Progenitor cell of endocrine pancreas (in vitro differentiated cells): ENCODE results near the gene PTCH1. TPM values are rescaled to one million over a fixed set of nuclear protein-coding genes. Genes with fewer than 3 reads are reported as not detected.

Experiments used
- DNase-seq: peaks from one replicate; pipeline ENCODE4 v3.0.0; 2021; ENCODE audit warnings: low spot score; ENCODE audit not compliant: unreplicated experiment
- H3K27ac Mint-ChIP-seq: 2 replicates; pipeline ENCODE4 v1.8.0; 2021; ENCODE audit warnings: mild to moderate bottlenecking, moderate library complexity, mixed read lengths
- H3K27me3 Mint-ChIP-seq: 2 replicates; pipeline ENCODE4 v1.8.0; 2021; ENCODE audit warnings: mixed read lengths
- H3K36me3 Mint-ChIP-seq: 2 replicates; pipeline ENCODE4 v1.8.0; 2022; ENCODE audit warnings: mixed read lengths; ENCODE audit not compliant: insufficient read depth
- H3K4me1 Mint-ChIP-seq: 2 replicates; pipeline ENCODE4 v1.8.0; 2021; ENCODE audit warnings: low read depth, mixed read lengths
- H3K4me3 Mint-ChIP-seq: 2 replicates; pipeline ENCODE4 v1.8.0; 2021; ENCODE audit warnings: low read depth, mild to moderate bottlenecking, moderate library complexity, mixed read lengths
- H3K9me3 Mint-ChIP-seq: 2 replicates; pipeline ENCODE4 v1.8.0; 2021; ENCODE audit warnings: low read depth, mixed read lengths
- total RNA-seq: library from RNA; stranded (reverse); gene quantifications from 2 replicates; pipeline ENCODE4 v1.2.1, GENCODE V29; 2021
- TF ChIP-seq, protein P1 (sequence below): fragments of 200-600 bp; sonication (generic); IDR thresholded peaks from one replicate; pipeline ENCODE4 v1.5.0; 2021; ENCODE audit warnings: antibody characterized with exemption, mild to moderate bottlenecking; ENCODE audit not compliant: unreplicated experiment

Gene PTCH1
- total RNA-seq, 1 donor from 2014 or later = 56.3 TPM

DNA sequence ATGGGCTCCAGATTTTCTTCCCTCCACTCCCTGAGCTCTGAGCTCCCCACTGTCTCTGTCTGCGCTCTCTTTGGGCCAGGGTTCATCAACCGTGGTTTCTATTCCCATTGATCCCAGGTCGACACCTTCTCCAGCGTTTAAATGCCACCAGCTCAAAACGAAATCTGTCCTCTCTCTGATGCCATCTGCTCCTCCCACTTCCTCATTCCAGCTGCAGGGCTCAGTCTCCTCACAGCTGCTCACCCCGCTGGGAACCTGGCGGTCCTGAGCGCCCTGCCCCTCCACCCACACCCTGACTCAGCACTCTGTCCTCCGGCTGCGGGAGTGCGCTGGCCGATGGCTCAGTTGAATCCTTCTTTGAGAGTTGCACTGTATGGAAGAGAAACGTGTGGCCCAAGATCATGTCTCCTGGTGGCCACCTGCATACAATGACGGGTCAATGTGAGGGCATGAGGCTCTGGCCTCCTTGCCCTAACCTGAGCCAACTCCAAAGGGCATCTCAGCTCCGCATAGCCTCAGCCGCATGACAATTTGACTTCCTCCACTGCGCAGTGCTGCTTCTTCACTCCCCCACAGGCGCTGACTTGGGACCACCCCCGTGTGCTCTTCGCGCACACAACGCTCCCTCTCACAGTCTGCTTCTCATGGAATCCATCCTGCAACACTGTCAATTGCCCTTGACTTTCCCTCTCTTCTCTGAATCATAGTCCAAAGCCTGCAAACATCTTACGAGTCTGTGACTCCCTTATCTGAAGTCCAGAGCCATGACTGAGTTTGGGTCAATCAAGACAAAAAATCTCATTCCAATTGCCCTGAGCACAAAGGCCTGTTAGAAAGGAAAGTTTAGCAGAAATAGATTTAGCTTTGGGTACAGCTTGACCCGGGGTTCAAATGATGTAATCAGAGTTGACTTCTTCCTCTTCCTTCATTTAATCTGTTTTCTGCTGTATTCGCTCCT lies 82.4 kb downstream of the PTCH1 start:
- no peaks in the 10 kb centered on the region for H3K36me3 Mint-ChIP-seq
- no peak overlapping the region for H3K27ac Mint-ChIP-seq
- no peak for DNase-seq
- H3K27me3 Mint-ChIP-seq = no peaks in the 10 kb centered on the region
- H3K4me3 Mint-ChIP-seq = no peak overlapping the region
- TF ChIP-seq, protein P1, sequence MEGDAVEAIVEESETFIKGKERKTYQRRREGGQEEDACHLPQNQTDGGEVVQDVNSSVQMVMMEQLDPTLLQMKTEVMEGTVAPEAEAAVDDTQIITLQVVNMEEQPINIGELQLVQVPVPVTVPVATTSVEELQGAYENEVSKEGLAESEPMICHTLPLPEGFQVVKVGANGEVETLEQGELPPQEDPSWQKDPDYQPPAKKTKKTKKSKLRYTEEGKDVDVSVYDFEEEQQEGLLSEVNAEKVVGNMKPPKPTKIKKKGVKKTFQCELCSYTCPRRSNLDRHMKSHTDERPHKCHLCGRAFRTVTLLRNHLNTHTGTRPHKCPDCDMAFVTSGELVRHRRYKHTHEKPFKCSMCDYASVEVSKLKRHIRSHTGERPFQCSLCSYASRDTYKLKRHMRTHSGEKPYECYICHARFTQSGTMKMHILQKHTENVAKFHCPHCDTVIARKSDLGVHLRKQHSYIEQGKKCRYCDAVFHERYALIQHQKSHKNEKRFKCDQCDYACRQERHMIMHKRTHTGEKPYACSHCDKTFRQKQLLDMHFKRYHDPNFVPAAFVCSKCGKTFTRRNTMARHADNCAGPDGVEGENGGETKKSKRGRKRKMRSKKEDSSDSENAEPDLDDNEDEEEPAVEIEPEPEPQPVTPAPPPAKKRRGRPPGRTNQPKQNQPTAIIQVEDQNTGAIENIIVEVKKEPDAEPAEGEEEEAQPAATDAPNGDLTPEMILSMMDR = no peak
- H3K9me3 Mint-ChIP-seq = peaks cover 10% of the 10 kb centered on the region
- H3K4me1 Mint-ChIP-seq = peaks cover 4% of the 10 kb centered on the region

DNA sequence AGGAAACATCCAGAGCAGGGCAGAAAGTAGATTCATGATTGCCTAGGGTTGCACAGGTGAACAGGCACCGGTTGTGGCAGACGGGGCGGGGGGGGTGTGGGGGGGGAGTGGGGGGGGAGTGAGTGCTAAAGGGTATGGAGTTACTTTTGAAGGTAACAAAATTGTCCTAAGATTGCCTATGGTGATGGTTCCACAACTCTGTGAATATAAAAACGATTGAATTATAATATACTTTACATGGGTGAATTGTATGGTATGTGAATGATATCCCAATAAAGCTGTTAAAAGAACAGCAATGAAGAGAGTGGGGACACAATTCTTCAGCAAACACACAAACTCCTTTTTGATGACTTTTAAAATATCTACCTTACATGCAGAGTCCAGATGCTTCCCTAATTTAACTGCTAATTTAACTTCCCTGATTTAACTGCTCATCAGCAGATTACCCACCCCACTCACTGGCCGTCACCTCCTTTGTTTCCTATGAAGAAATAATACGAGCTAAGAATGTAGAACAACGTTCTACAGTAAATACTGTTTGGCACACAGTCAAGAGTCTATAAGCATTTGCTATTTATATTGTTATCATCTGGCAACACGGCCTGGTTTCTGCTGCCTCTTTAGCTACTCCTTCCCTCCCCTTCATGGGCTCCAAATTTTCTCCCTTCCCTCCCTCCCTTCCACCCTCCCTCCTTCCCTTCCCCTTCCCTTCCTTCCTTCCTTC lies 83.5 kb downstream of the PTCH1 start:
- Mint-ChIP-seq H3K27me3 (no peaks in the 10 kb centered on the region), H3K36me3 (no peaks in the 10 kb centered on the region), H3K4me1 (peaks cover 4% of the 10 kb centered on the region), H3K4me3 (no peak overlapping the region), H3K27ac (no peak overlapping the region), H3K9me3 (peaks cover 10% of the 10 kb centered on the region)
- no peak for DNase-seq
- TF ChIP-seq, protein P1 = no peak

DNA sequence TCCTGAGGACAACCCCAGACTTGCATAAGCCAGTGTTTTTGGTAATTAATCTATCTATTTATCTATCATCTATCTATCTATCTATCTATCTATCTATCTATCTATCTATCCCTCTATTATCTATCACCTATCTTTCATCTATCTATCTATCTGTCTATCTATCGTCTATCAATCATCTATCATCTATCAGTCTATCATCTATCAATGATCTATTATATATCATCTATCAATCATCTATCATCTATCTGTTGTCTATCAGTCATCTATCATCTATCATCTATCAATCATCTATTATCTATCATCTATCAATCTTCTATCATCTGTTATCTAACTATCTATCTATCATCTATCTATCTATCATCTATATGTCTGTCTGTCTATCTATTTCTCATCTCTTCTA lies 85.5 kb downstream of the PTCH1 start:
- Mint-ChIP-seq H3K9me3 (peaks cover 10% of the 10 kb centered on the region), H3K36me3 (no peaks in the 10 kb centered on the region), H3K4me3 (no peak overlapping the region), H3K27ac (no peak overlapping the region), H3K4me1 (peaks cover 4% of the 10 kb centered on the region), H3K27me3 (no peaks in the 10 kb centered on the region)
- DNase-seq = no peak
- TF ChIP-seq, protein P1 = no peak

DNA sequence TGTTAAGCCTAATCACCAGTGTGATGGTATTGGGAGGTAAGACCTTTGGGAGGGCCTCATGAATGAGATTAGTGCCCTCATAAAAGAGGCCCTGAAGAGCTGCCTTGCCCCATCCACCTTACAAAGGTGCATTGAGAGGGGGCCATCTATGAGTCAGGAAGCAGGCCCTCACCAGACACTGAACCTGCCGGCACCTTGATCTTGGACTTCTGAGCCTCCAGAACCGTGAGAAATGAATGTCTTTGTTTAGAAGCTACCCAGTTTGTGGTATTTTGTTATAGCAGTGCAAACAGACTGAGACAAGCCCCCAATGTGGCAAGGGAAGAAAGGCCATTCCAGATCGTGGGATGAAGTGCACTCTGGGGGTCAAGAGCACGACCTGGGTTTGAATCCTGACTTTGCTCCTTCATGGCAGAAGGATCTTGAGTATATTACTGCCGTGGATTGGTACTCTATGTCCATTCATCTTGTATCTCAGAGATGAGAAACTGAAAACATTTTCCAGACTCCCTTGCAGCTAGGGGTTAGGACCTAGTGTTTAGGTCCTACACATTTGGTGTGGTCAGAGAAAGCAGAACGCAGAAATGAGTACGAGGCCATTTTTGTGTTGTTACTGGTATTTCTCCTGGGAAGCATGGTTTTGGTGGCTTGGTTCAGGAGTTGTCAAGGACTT lies 86.7 kb downstream of the PTCH1 start:
- peaks cover 10% of the 10 kb centered on the region for H3K9me3 Mint-ChIP-seq

More for the DNA sequence above, 86.7 kb downstream of the PTCH1 start:
- TF ChIP-seq, protein P1 = no peak
- no peaks in the 10 kb centered on the region for H3K36me3 Mint-ChIP-seq
- H3K4me1 Mint-ChIP-seq = peaks cover 7% of the 10 kb centered on the region
- no peak for DNase-seq
- H3K4me3 Mint-ChIP-seq = no peak overlapping the region
- H3K27ac Mint-ChIP-seq = no peak overlapping the region
- no peaks in the 10 kb centered on the region for H3K27me3 Mint-ChIP-seq
